Measurements from ENCODE around the gene CSNK1E. TPM values are rescaled to one million over a fixed set of nuclear protein-coding genes. Genes with fewer than 3 reads are reported as not detected.

The CSNK1E gene
- total and polyA plus RNA-seq, 2 of the 8 experiments (the other 6 are each of a cell fraction or from before 2014, with no cell fraction given) = 247 to 263 TPM

- Histone ChIP-seq H2AK5ac (ENCODE audit: low read depth, low read length) (no peak overlapping the region), H4K8ac (ENCODE audit: extremely low read depth, insufficient read depth, low read length) (no peak overlapping the region), H3K4me2 (ENCODE audit: insufficient read depth in 1 of 2, low read depth in 2 of 2, low read length in 2 of 2) (no peak overlapping the region; a peak in 1 of 4 replicates), H2BK20ac (ENCODE audit: low read length) (no peak overlapping the region), H3K4me3 (ENCODE audit: extremely low read depth in 1 of 4, insufficient read depth in 2 of 4, low read depth in 3 of 4, low read length in 4 of 4) (no peak overlapping the region), H3K9me3 (ENCODE audit: insufficient read depth in 2 of 2, low read depth in 1 of 2, low read length in 1 of 2) (no peaks in the 10 kb centered on the region), H4K20me1 (replicated peaks in 1 of 2; ENCODE audit: control insufficient read depth in 1 of 2, insufficient read depth in 2 of 2, low read length in 2 of 2) (peaks cover 60 to 72% of the 10 kb centered on the region in 2 experiments), H2BK15ac (ENCODE audit: low read length) (no peak overlapping the region), H3K56ac (replicated peaks; ENCODE audit: insufficient read length, low read depth, low read length) (no peak overlapping the region), H3K36me3 (ENCODE audit: control insufficient read depth in 2 of 4, insufficient read depth in 4 of 4, low read length in 3 of 4) (peaks cover 19 to 65% (median 26%) of the 10 kb centered on the region in 4 experiments; a peak in 6 of 8 replicates), H3K9ac (replicated peaks in 1 of 4; ENCODE audit: extremely low read depth in 1 of 4, low read depth in 3 of 4, low read length in 3 of 4) (no peak overlapping the region), H3K4ac (replicated peaks; ENCODE audit: insufficient read length, low read depth, low read length) (no peak overlapping the region), H3K27me3 (replicated peaks in 1 of 4; ENCODE audit: control insufficient read depth in 3 of 4, extremely low read depth in 1 of 4, insufficient read depth in 3 of 4, low read length in 3 of 4) (no peaks in the 10 kb centered on the region), H2BK5ac (ENCODE audit: low read depth, low read length) (no peak overlapping the region), H3K79me2 (ENCODE audit: control insufficient read depth in 1 of 2, insufficient read depth in 2 of 2, low read length in 2 of 2) (peaks cover 71 to 98% of the 10 kb centered on the region in 2 experiments), H3K14ac (ENCODE audit: insufficient read length) (no peak overlapping the region), H3K23ac (ENCODE audit: insufficient read length) (no peak overlapping the region), H3K23me2 (ENCODE audit: low read depth, low read length) (peaks cover 6% of the 10 kb centered on the region; the same call in 1 of the 2 replicates), H3K27ac (ENCODE audit: low read depth, low read length) (no peak overlapping the region), H2AFZ (ENCODE audit: low read length) (no peak overlapping the region), H3K18ac (ENCODE audit: extremely low read depth, low read length) (peak overlapping the region; percentile 51; the same call in 1 of the 2 replicates), H3K4me1 (replicated peaks in 1 of 4; ENCODE audit: control insufficient read depth in 3 of 4, insufficient read depth in 4 of 4, low read length in 3 of 4) (peaks cover 9 to 36% (median 26%) of the 10 kb centered on the region in 4 experiments), H2BK12ac (ENCODE audit: low read depth, low read length) (no peak overlapping the region), H4K91ac (replicated peaks; ENCODE audit: insufficient read length, low read length) (no peak overlapping the region), H3K79me1 (ENCODE audit: low read depth, low read length) (peaks cover 29% of the 10 kb centered on the region), H2BK120ac (replicated peaks; ENCODE audit: low read depth, low read length) (no peak overlapping the region), H4K5ac (ENCODE audit: insufficient read length, low read depth, low read length) (no peak overlapping the region)
- ChIA-PET CTCF (ENCODE audit: partially characterized antibody) (interaction anchor here (0.9 to 4.4 kb wide), 5 partner anchors 11 to 50 kb away, joined by 3 to 24 read pairs (median 4); no protein-coding TSS in a partner anchor), POLR2A (ENCODE audit: partially characterized antibody) (interaction anchor here (0.8 to 7.6 kb wide), 7 partner anchors 13 to 39 kb away, joined by 3 to 77 read pairs (median 5); no protein-coding TSS in a partner anchor)
- no peak for DNase-seq (ENCODE audit: low read depth in 1 of 2, low spot score in 2 of 2)
- no peak for FAIRE-seq
- 100% methylated on average over 4 of the region's 4 CpGs; no CpG with 5 or more reads in 1 of the 2 experiments for WGBS, 2 experiments (ENCODE audit: extremely low coverage in 1 of 2, insufficient coverage in 1 of 2, insufficient read length in 1 of 2, insufficient replicate concordance in 2 of 2, low coverage in 1 of 2, low lambda C conversion rate in 2 of 2, missing lambda C conversion rate in 1 of 2)
- no peak for TF ChIP-seq BCL11A (IDR thresholded peaks at IDR 0.05; ENCODE audit: low read depth in 2 of 2, low read length in 2 of 2)
- TF ChIP-seq RAD21 (IDR thresholded peaks at IDR 0.05 in 1 of 2, conservative IDR thresholded peaks at IDR 0.05 in 1 of 2; ENCODE audit: low read depth in 2 of 2, low read length in 2 of 2) = no peak
- no peak for TF ChIP-seq KDM1A (IDR thresholded peaks at IDR 0.05; ENCODE audit: borderline replicate concordance, low read length)
- TF ChIP-seq TEAD4 (IDR thresholded peaks at IDR 0.05; ENCODE audit: low read depth, low read length) = no peak
- no peak for TF ChIP-seq JUN (IDR thresholded peaks at IDR 0.05; ENCODE audit: low read depth, low read length)
- no peak for TF ChIP-seq CTBP2 (IDR thresholded peaks at IDR 0.05; ENCODE audit: borderline replicate concordance, insufficient read depth, insufficient read length, low read length)
- TF ChIP-seq NRF1 (IDR thresholded peaks at IDR 0.05; ENCODE audit: low read depth, low read length) = no peak
- no peak for TF ChIP-seq TAF7 (optimal IDR thresholded peaks at IDR 0.05; ENCODE audit: borderline replicate concordance, low read depth, low read length)
- TF ChIP-seq JUND (IDR thresholded peaks at IDR 0.05; ENCODE audit: low read length) = no peak
- no peak for TF ChIP-seq CBX8 (IDR thresholded peaks at IDR 0.05; ENCODE audit: borderline replicate concordance, low read depth, low read length)
- TF ChIP-seq CEBPB (IDR thresholded peaks at IDR 0.05; ENCODE audit: low read depth, low read length) = no peak
- TF ChIP-seq TCF12 (IDR thresholded peaks at IDR 0.05; ENCODE audit: low read depth, low read length) = no peak
- no peak for TF ChIP-seq SIRT6 (IDR thresholded peaks at IDR 0.05; ENCODE audit: low read length)
- no peak for TF ChIP-seq POLR2AphosphoS5 (IDR thresholded peaks at IDR 0.05; ENCODE audit: low read depth, low read length)
- TF ChIP-seq NANOG (IDR thresholded peaks at IDR 0.05; ENCODE audit: insufficient read depth, low read depth, low read length, poor library complexity, severe bottlenecking) = no peak
These were observed 6.0 kb downstream of the CSNK1E start for GRCh38 chr22:38311323-38311620.

Measured in H1 (cell line).